ENCODE results near the gene ATL2. TPM values are rescaled to one million over a fixed set of nuclear protein-coding genes. Genes with fewer than 3 reads are reported as not detected.
A peak's percentile ranks its signal among the peaks of the same experiment; 100 is the strongest.
"Not testable (repeated sequence)": the region's sequence is repeated elsewhere in the genome, so short reads cannot be mapped to it uniquely, and the experiment has no call there.

Gene ATL2
- total RNA-seq (2014; rRNA removed; shearing (Covaris generic)): 132 and 169 TPM in 2 replicates

GRCh38 chr2:38377050-38377828 lies at the start of gene ATL2:
ATL2 (minus strand) TSS chr2:38377273; CDS start chr2:38377260, 13 bp downstream.
- DNase-seq (ENCODE audit: low read depth): peak; percentile 97

GRCh38 chr2:38423763-38424162 lies 46.7 kb upstream of the ATL2 start:
- no peak for DNase-seq (ENCODE audit: low read depth)

- no peak for DNase-seq (ENCODE audit: low read depth)
Observed at GRCh38 chr2:38421274-38422056, 44.4 kb upstream of the ATL2 start.

GRCh38 chr2:38419499-38419898 lies 42.4 kb upstream of the ATL2 start:
- no peak for DNase-seq (ENCODE audit: low read depth)

GRCh38 chr2:38418735-38419134 lies 41.7 kb upstream of the ATL2 start:
- DNase-seq (ENCODE audit: low read depth): no peak

GRCh38 chr2:38417745-38418689 lies 40.9 kb upstream of the ATL2 start:
- DNase-seq (ENCODE audit: low read depth): no peak

GRCh38 chr2:38416296-38417036 lies 39.4 kb upstream of the ATL2 start:
- peak; percentile 36 for DNase-seq (ENCODE audit: low read depth)

GRCh38 chr2:38415728-38416291 lies 38.7 kb upstream of the ATL2 start:
- DNase-seq (ENCODE audit: low read depth): no peak

GRCh38 chr2:38415023-38415422 lies 38.0 kb upstream of the ATL2 start:
- DNase-seq (ENCODE audit: low read depth): no peak

- not testable (repeated sequence) for DNase-seq (ENCODE audit: low read depth)
Observed at GRCh38 chr2:38412235-38412871, 35.3 kb upstream of the ATL2 start.

- no peak for DNase-seq (ENCODE audit: low read depth)
Observed at GRCh38 chr2:38409156-38410102, 32.4 kb upstream of the ATL2 start.

- no peak for DNase-seq (ENCODE audit: low read depth)
Observed at GRCh38 chr2:38407111-38407682, 30.1 kb upstream of the ATL2 start.

GRCh38 chr2:38406597-38407110 lies 29.6 kb upstream of the ATL2 start:
- DNase-seq (ENCODE audit: low read depth): no peak

- DNase-seq (ENCODE audit: low read depth): no peak
Observed at GRCh38 chr2:38405917-38406596, 29.0 kb upstream of the ATL2 start.

GRCh38 chr2:38400513-38400912 lies 23.4 kb upstream of the ATL2 start:
- no peak for DNase-seq (ENCODE audit: low read depth)

- no peak for DNase-seq (ENCODE audit: low read depth)
Observed at GRCh38 chr2:38398739-38399138, 21.7 kb upstream of the ATL2 start.

GRCh38 chr2:38394903-38395341 lies 17.8 kb upstream of the ATL2 start:
- peak; percentile 86 for DNase-seq (ENCODE audit: low read depth)

GRCh38 chr2:38394041-38394440 lies 17.0 kb upstream of the ATL2 start:
- DNase-seq (ENCODE audit: low read depth): peak; percentile 15
